KMS-11 (cell line): Measurements from ENCODE around the gene FRRS1.
A peak's percentile ranks its signal among the peaks of the same experiment; 100 is the strongest.

Source experiments
- H2AFZ ChIP-seq: fragments of 200-600 bp; sonication (generic); 2 replicates; pipeline ENCODE4 v1.6.1; 2016; ENCODE audit warnings: antibody characterized with exemption, mixed run types, low read depth
- H3K27ac ChIP-seq: fragments of 200-600 bp; sonication (generic); 2 replicates; pipeline ENCODE4 v1.6.1; 2016; ENCODE audit warnings: mild to moderate bottlenecking, mixed run types
- H3K27me3 ChIP-seq: fragments of 200-600 bp; sonication (generic); 2 replicates; pipeline ENCODE4 v1.6.1; 2017; ENCODE audit warnings: mild to moderate bottlenecking, low read depth, mixed run types, moderate library complexity; ENCODE audit not compliant: insufficient read depth
- H3K36me3 ChIP-seq: fragments of 200-600 bp; sonication (generic); 2 replicates; pipeline ENCODE4 v1.6.1; 2017; ENCODE audit warnings: mild to moderate bottlenecking, mixed run types; ENCODE audit not compliant: insufficient read depth
- H3K4me1 ChIP-seq: fragments of 200-600 bp; sonication (generic); 2 replicates; pipeline ENCODE4 v1.6.1; 2016; ENCODE audit warnings: mild to moderate bottlenecking, low read depth, mixed run types; ENCODE audit not compliant: poor library complexity, severe bottlenecking
- H3K4me2 ChIP-seq: fragments of 200-600 bp; sonication (generic); 2 replicates; pipeline ENCODE4 v1.7.0; 2016; ENCODE audit warnings: mild to moderate bottlenecking, mixed run types
- H3K4me3 ChIP-seq: fragments of 200-600 bp; sonication (generic); IDR thresholded peaks from 2 replicates; pipeline ENCODE4 v1.6.1; 2017; ENCODE audit warnings: low read depth, low read length, mixed read lengths; ENCODE audit not compliant: insufficient read depth
- H3K79me2 ChIP-seq: fragments of 200-600 bp; sonication (generic); 2 replicates; pipeline ENCODE4 v1.6.1; 2016; ENCODE audit warnings: low read depth, mixed run types; ENCODE audit not compliant: insufficient read depth
- H3K9ac ChIP-seq: fragments of 200-600 bp; sonication (generic); 2 replicates; pipeline ENCODE4 v1.6.1; 2016; ENCODE audit warnings: mild to moderate bottlenecking, mixed run types
- H4K20me1 ChIP-seq: fragments of 200-600 bp; sonication (generic); 2 replicates; pipeline ENCODE4 v1.6.1; 2016; ENCODE audit warnings: mild to moderate bottlenecking, mixed run types; ENCODE audit not compliant: insufficient read depth
- CTCF ChIP-seq: fragments of 200-600 bp; sonication (generic); conservative IDR thresholded peaks from 2 replicates; pipeline ENCODE4 v1.6.1; 2017; ENCODE audit warnings: low read depth, mild to moderate bottlenecking, antibody characterized with exemption, low read length, moderate library complexity, mixed read lengths

The FRRS1 gene

GRCh38 chr1:99788896-99789295 lies 22.5 kb upstream of the FRRS1 start:
- no peaks in the 10 kb centered on the region for H3K79me2 ChIP-seq
- TF ChIP-seq CTCF = no peak
- no peak overlapping the region for H3K4me3 ChIP-seq
- no peak overlapping the region for H3K27ac ChIP-seq
- H3K27me3 ChIP-seq = no peaks in the 10 kb centered on the region
- H3K4me2 ChIP-seq = no peak overlapping the region
- peaks cover 41% of the 10 kb centered on the region for H3K4me1 ChIP-seq
- H3K9ac ChIP-seq = no peak overlapping the region
- H2AFZ ChIP-seq = no peak overlapping the region
- H4K20me1 ChIP-seq = no peaks in the 10 kb centered on the region
- no peaks in the 10 kb centered on the region for H3K36me3 ChIP-seq

DNA sequence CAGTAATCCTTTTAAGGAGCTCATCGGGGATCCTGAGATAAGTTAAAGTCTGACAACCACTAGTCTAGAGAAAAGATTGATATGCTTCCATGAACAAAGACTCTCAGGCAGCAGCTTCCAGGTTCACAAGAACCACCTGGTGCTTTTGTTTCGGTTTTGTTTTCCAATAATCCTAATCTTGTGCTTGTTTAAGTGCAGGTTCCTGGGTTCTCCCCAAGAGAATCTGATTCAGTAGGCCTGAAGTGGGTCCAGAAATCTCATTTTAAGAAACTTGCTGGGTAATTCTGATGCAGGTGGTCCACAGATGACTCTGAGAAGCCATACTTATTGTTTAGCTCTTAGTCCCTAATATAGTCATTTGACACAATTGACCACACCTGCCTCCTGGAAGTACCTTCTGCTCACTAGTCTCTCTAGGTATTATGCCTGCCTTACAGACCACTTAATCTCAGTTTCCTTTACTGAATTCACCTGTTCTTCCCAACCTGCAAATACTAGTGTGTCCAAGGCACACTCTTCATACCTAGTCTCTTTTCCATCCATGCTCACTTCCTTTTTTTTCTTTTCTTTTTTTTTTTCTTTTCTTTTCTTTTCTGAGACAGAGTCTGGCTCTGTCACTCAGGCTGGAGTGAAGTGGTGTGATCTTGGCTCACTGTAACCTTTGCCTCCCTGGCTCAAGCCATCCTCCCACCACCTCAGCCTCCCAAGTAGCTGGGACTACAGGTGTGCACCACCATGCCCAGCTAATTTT lies 20.5 kb upstream of the FRRS1 start:
- peaks cover 49% of the 10 kb centered on the region for H3K4me1 ChIP-seq
- no peaks in the 10 kb centered on the region for H3K79me2 ChIP-seq
- no peaks in the 10 kb centered on the region for H4K20me1 ChIP-seq
- no peak overlapping the region for H3K4me3 ChIP-seq
- H3K9ac ChIP-seq = no peak overlapping the region
- TF ChIP-seq CTCF = no peak
- no peaks in the 10 kb centered on the region for H3K27me3 ChIP-seq
- H2AFZ ChIP-seq = peak overlapping the region; percentile 28; the same call in 1 of the 2 replicates
- no peaks in the 10 kb centered on the region for H3K36me3 ChIP-seq
- H3K27ac ChIP-seq = peak overlapping the region; percentile 55; the same call in 1 of the 2 replicates
- H3K4me2 ChIP-seq = peak overlapping the region; percentile 26

- TF ChIP-seq CTCF = no peak
- Histone ChIP-seq H3K9ac (peak overlapping the region; percentile 55; the same call in 1 of the 2 replicates), H3K27me3 (no peaks in the 10 kb centered on the region), H3K4me3 (no peak overlapping the region), H4K20me1 (no peaks in the 10 kb centered on the region), H3K4me1 (peaks cover 49% of the 10 kb centered on the region), H3K4me2 (peak overlapping the region; percentile 41), H3K36me3 (no peaks in the 10 kb centered on the region), H2AFZ (no peak overlapping the region; the same call in 1 of the 2 replicates), H3K27ac (peak overlapping the region; percentile 89), H3K79me2 (no peaks in the 10 kb centered on the region)
Observed at GRCh38 chr1:99784809-99785255, 18.4 kb upstream of the FRRS1 start.

- H3K9ac ChIP-seq = peak overlapping the region; percentile 55
- H4K20me1 ChIP-seq = no peaks in the 10 kb centered on the region
- H2AFZ ChIP-seq = no peak overlapping the region; the same call in 1 of the 2 replicates
- H3K4me2 ChIP-seq = peak overlapping the region; percentile 41
- H3K4me1 ChIP-seq = peaks cover 49% of the 10 kb centered on the region
- no peak overlapping the region for H3K4me3 ChIP-seq
- no peaks in the 10 kb centered on the region for H3K27me3 ChIP-seq
- no peaks in the 10 kb centered on the region for H3K79me2 ChIP-seq
- H3K36me3 ChIP-seq = no peaks in the 10 kb centered on the region
- peak overlapping the region; percentile 89 for H3K27ac ChIP-seq
- TF ChIP-seq CTCF = no peak
Observed at GRCh38 chr1:99784143-99784542, 17.7 kb upstream of the FRRS1 start.
